Stomach (tissue), 4 donors: ENCODE results near the gene KIAA1210.

Experiments
- CTCF ChIP-seq, 7 experiments: fragments of 450-650 bp in 4 of 7; fragments of 200-600 bp in 3 of 7; sonication (generic) in 3 of 7; IDR thresholded peaks; one replicate each; pipeline ENCODE4 v1.5.1; 2016 to 2019; ENCODE audit warnings: antibody characterized with exemption in 7 of 7, control low read depth in 2 of 7, mild to moderate bottlenecking in 1 of 7
- POLR2A ChIP-seq, 4 donors: fragments of 450-650 bp; IDR thresholded peaks; one replicate each; pipeline ENCODE4 v1.6.1; 2016; ENCODE audit warnings: antibody characterized with exemption in 4 of 4, control low read depth in 2 of 4, mild to moderate bottlenecking in 1 of 4, moderate library complexity in 1 of 4
- POLR2AphosphoS5 ChIP-seq, 3 donors: sonication (generic); formaldehyde crosslinking; IDR thresholded peaks; one replicate each; pipeline ENCODE4 v1.6.1; 2016; ENCODE audit warnings: antibody characterized with exemption in 3 of 3

GRCh38 chrX:119134466-119134865, 6.9 kb upstream of the KIAA1210 start:
- no peak for TF ChIP-seq POLR2AphosphoS5 (IDR thresholded peaks at IDR 0.05)
- no peak for TF ChIP-seq POLR2A (IDR thresholded peaks at IDR 0.05)
- TF ChIP-seq CTCF (IDR thresholded peaks at IDR 0.05), result no peak
